Peyer's patch (tissue), 4 donors: Measurements from ENCODE around the gene VSIG10L2. TPM values are rescaled to one million over a fixed set of nuclear protein-coding genes. Genes with fewer than 3 reads are reported as not detected.
"Not testable (repeated sequence)": the region's sequence is repeated elsewhere in the genome, so short reads cannot be mapped to it uniquely, and the experiment has no call there.

Source experiments
- DNase-seq, 3 donors: peaks; one replicate each; pipeline ENCODE4 v3.0.0-alpha.2; 2017 to 2019
- H3K27ac ChIP-seq, 4 donors: fragments of 200-600 bp; sonication (generic); one replicate each; pipeline ENCODE4 v1.5.1; 2016 to 2019
- H3K27me3 ChIP-seq, 2 donors: fragments of 200-600 bp; sonication (generic); one replicate each; pipeline ENCODE4 v1.5.1; 2019
- H3K36me3 ChIP-seq, 3 donors: fragments of 200-600 bp; sonication (generic); one replicate each; pipeline ENCODE4 v1.5.1; 2016 to 2019
- H3K4me1 ChIP-seq, 4 donors: fragments of 200-600 bp; sonication (generic); one replicate each; pipeline ENCODE4 v1.5.1; 2016 to 2019
- H3K4me3 ChIP-seq, 4 donors: fragments of 200-600 bp; sonication (generic); 1 replicate in 3 of 4; 2 replicates in 1 of 4; pipeline ENCODE4 v1.5.1; 2016 to 2019; ENCODE audit warnings: mild to moderate bottlenecking in 1 of 4
- H3K9me3 ChIP-seq, 4 donors: fragments of 200-600 bp; sonication (generic); one replicate each; pipeline ENCODE4 v1.5.1; 2016 to 2019; ENCODE audit warnings: mild to moderate bottlenecking in 1 of 4
- POLR2A ChIP-seq, 2 donors: fragments of 450-650 bp; IDR thresholded peaks; one replicate each; pipeline ENCODE4 v1.5.1; 2017; ENCODE audit warnings: antibody characterized with exemption in 2 of 2, mild to moderate bottlenecking in 2 of 2, moderate library complexity in 2 of 2
- total RNA-seq, 4 donors: library from RNA; depleted of rRNA; stranded (reverse); fragments of >200 nt; gene quantifications; one replicate each; pipeline ENCODE4 v1.1.0, GENCODE V29; 2016
- TF ChIP-seq, protein P1 (sequence below), 6 experiments: fragments of 450-650 bp in 4 of 6; fragments of 200-600 bp in 2 of 6; sonication (generic) in 1 of 6; IDR thresholded peaks; one replicate each; pipeline ENCODE4 v1.5.1; 2017 to 2019; ENCODE audit warnings: antibody characterized with exemption in 6 of 6, mild to moderate bottlenecking in 3 of 6, moderate library complexity in 1 of 6

Gene VSIG10L2
- total RNA-seq, 4 donors from 2014 or later, result not detected

DNA sequence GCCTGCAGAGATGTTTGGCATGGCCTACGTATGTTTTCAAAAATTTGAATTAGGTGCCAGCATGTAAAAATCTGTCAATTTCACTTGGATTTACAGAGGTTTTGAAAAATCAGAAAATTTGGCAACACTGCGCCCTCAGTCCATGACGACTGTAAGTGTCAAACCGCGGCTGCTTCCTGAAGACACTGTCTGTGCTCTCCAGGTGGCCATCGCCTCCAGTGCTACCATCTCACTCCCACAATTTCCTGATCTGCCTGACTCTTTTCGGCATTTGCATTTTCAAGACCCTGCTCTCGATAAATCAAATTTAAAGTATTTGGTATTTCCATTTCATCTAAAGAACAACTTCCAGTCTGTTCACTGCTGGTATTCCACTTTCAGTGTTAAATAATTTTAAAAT lies 34.6 kb downstream of the VSIG10L2 start:
- Histone ChIP-seq H3K36me3 (no peaks in the 10 kb centered on the region), H3K9me3 (no peaks in the 10 kb centered on the region), H3K4me1 (no peaks in the 10 kb centered on the region), H3K4me3 (no peak overlapping the region), H3K27me3 (no peaks in the 10 kb centered on the region), H3K27ac (no peak overlapping the region)
- no peak for DNase-seq
- TF ChIP-seq POLR2A (IDR thresholded peaks at IDR 0.05), result no peak
- TF ChIP-seq, protein P1, sequence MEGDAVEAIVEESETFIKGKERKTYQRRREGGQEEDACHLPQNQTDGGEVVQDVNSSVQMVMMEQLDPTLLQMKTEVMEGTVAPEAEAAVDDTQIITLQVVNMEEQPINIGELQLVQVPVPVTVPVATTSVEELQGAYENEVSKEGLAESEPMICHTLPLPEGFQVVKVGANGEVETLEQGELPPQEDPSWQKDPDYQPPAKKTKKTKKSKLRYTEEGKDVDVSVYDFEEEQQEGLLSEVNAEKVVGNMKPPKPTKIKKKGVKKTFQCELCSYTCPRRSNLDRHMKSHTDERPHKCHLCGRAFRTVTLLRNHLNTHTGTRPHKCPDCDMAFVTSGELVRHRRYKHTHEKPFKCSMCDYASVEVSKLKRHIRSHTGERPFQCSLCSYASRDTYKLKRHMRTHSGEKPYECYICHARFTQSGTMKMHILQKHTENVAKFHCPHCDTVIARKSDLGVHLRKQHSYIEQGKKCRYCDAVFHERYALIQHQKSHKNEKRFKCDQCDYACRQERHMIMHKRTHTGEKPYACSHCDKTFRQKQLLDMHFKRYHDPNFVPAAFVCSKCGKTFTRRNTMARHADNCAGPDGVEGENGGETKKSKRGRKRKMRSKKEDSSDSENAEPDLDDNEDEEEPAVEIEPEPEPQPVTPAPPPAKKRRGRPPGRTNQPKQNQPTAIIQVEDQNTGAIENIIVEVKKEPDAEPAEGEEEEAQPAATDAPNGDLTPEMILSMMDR (IDR thresholded peaks at IDR 0.05), result no peak

- TF ChIP-seq, protein P1 (IDR thresholded peaks at IDR 0.05), result no peak
- TF ChIP-seq POLR2A (IDR thresholded peaks at IDR 0.05), result no peak
- Histone ChIP-seq H3K4me3 (no peak overlapping the region), H3K4me1 (no peaks in the 10 kb centered on the region), H3K27ac (no peak overlapping the region), H3K36me3 (no peaks in the 10 kb centered on the region), H3K9me3 (no peaks in the 10 kb centered on the region), H3K27me3 (no peaks in the 10 kb centered on the region)
- DNase-seq, result no peak
Observed at GRCh38 chr11:125982348-125982730, 36.5 kb downstream of the VSIG10L2 start.

GRCh38 chr11:125985956-125986355 lies 40.1 kb downstream of the VSIG10L2 start:
- not testable (repeated sequence) for H3K27ac ChIP-seq, H3K4me1 ChIP-seq, H3K4me3 ChIP-seq, H3K27me3 ChIP-seq, DNase-seq, H3K36me3 ChIP-seq, H3K9me3 ChIP-seq

- Histone ChIP-seq H3K27ac (no peak overlapping the region), H3K9me3 (no peaks in the 10 kb centered on the region), H3K4me3 (no peak overlapping the region), H3K36me3 (no peaks in the 10 kb centered on the region), H3K4me1 (no peaks in the 10 kb centered on the region), H3K27me3 (no peaks in the 10 kb centered on the region)
- DNase-seq, result no peak
- no peak for TF ChIP-seq POLR2A (IDR thresholded peaks at IDR 0.05)
- TF ChIP-seq, protein P1 (IDR thresholded peaks at IDR 0.05), result no peak
Observed at GRCh38 chr11:125987066-125987641, 41.3 kb downstream of the VSIG10L2 start.

DNA sequence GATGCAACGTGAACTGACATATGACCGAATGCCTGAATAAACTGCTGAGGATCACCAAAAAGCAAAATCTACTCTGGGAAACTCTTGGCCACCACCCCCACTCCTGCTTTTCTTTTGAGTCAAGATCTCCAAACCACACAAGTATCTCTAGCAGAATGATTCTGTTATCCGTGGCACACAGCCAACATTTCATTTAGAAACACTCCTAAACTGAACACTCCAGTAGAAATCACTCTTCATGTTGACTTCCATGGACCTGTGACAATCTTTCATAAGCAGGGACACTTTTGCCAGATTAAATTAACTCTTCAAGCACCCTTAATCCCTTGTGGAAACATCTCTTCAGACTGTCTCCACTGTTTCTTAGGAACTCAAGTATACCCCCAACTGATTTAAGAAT lies 44.4 kb downstream of the VSIG10L2 start:
- Histone ChIP-seq H3K9me3 (no peaks in the 10 kb centered on the region), H3K4me3 (no peak overlapping the region), H3K4me1 (no peaks in the 10 kb centered on the region), H3K36me3 (no peaks in the 10 kb centered on the region), H3K27me3 (no peaks in the 10 kb centered on the region), H3K27ac (no peak overlapping the region)
- TF ChIP-seq, protein P1 (IDR thresholded peaks at IDR 0.05), result no peak
- no peak for DNase-seq

- Histone ChIP-seq H3K4me1 (no peaks in the 10 kb centered on the region), H3K27me3 (no peaks in the 10 kb centered on the region), H3K4me3 (no peak overlapping the region), H3K36me3 (no peaks in the 10 kb centered on the region), H3K9me3 (no peaks in the 10 kb centered on the region), H3K27ac (no peak overlapping the region)
- DNase-seq, result no peak
- TF ChIP-seq POLR2A (IDR thresholded peaks at IDR 0.05), result no peak
- TF ChIP-seq, protein P1 (IDR thresholded peaks at IDR 0.05), result no peak
Observed at GRCh38 chr11:125992893-125993292, 47.0 kb downstream of the VSIG10L2 start.
